HG03064 (cell line): Measurements from ENCODE around the gene LUZP1.

Experiments
- ATAC-seq: cut with Tn5 transposase; IDR thresholded peaks from one replicate; pipeline ENCODE4 v1.9.1; 2021; ENCODE audit warnings: low read depth; ENCODE audit not compliant: unreplicated experiment

LUZP1 gene

GRCh38 chr1:23092447-23092846 is 76.2 kb downstream of the LUZP1 start:
- no peak for ATAC-seq

GRCh38 chr1:23091545-23091944 is 77.1 kb downstream of the LUZP1 start:
- no peak for ATAC-seq

- no peak for ATAC-seq
Observed at GRCh38 chr1:23090056-23090455, 78.6 kb downstream of the LUZP1 start.

- ATAC-seq = no peak
Observed at GRCh38 chr1:23088027-23088426, 80.6 kb downstream of the LUZP1 start.

- ATAC-seq = no peak
Observed at GRCh38 chr1:23085696-23086095, 83.0 kb downstream of the LUZP1 start.

GRCh38 chr1:23084880-23085279 is 83.8 kb downstream of the LUZP1 start:
- no peak for ATAC-seq

- ATAC-seq = no peak
Observed at GRCh38 chr1:23083714-23084480, 84.8 kb downstream of the LUZP1 start.

GRCh38 chr1:23081376-23081775 is 87.3 kb downstream of the LUZP1 start:
- ATAC-seq = no peak

GRCh38 chr1:23080885-23081284 is 87.8 kb downstream of the LUZP1 start:
- no peak for ATAC-seq

GRCh38 chr1:23079025-23079424 is 89.6 kb downstream of the LUZP1 start:
- no peak for ATAC-seq

- no peak for ATAC-seq
Observed at GRCh38 chr1:23074012-23074411, 94.6 kb downstream of the LUZP1 start.

GRCh38 chr1:23069675-23070074 is 99.0 kb downstream of the LUZP1 start:
- ATAC-seq = no peak

- ATAC-seq = no peak
Observed at GRCh38 chr1:23069149-23069548, 99.5 kb downstream of the LUZP1 start.

- no peak for ATAC-seq
Observed at GRCh38 chr1:23066075-23066474, 102.6 kb downstream of the LUZP1 start.

GRCh38 chr1:23065385-23065784 is 103.3 kb downstream of the LUZP1 start:
- no peak for ATAC-seq

GRCh38 chr1:23062271-23062670 is 106.4 kb downstream of the LUZP1 start:
- ATAC-seq = no peak

- ATAC-seq = no peak
Observed at GRCh38 chr1:23057301-23057700, 111.4 kb downstream of the LUZP1 start.

- ATAC-seq = no peak
Observed at GRCh38 chr1:23051290-23051909, 117.3 kb downstream of the LUZP1 start.

- no peak for ATAC-seq
Observed at GRCh38 chr1:23050201-23050600, 118.5 kb downstream of the LUZP1 start.

GRCh38 chr1:23044035-23044434 is 124.6 kb downstream of the LUZP1 start:
- no peak for ATAC-seq

- no peak for ATAC-seq
Observed at GRCh38 chr1:23040509-23040908, 128.1 kb downstream of the LUZP1 start.

GRCh38 chr1:23039308-23039826 is 129.3 kb downstream of the LUZP1 start:
- no peak for ATAC-seq
